ENCODE data around the gene PRICKLE1. TPM values are rescaled to one million over a fixed set of nuclear protein-coding genes. Genes with fewer than 3 reads are reported as not detected.
A peak's percentile ranks its signal among the peaks of the same experiment; 100 is the strongest.

The PRICKLE1 gene
- total and polyA plus RNA-seq, 10 of the 15 experiments (the other 5 are each of a cell fraction or from before 2014, with no cell fraction given) = 0.47 to 2.8 (median 0.86) TPM

DNA sequence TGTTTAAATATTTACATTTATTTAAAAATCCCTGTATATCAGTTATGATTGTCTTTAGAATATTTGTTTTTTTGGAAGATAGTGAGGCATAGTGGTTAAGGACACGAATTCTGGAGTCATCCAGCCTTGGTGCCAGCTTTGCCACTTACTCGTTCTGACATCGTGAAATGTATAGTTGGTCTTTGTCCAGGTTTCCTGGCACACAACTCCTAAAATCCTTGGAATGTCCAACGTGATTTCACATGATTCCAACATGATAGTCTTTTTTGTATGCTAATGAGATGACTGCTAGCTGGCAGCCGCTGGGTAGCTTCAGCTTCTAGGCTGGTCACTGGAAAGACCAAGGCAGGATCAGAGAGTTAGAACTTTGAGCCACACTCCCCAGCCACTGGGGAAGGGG lies 64.8 kb downstream of the PRICKLE1 start:
- in situ Hi-C loops (cut with MboI) (no loop called here), intact Hi-C loops (cut with micrococcal nuclease; ENCODE audit: unreplicated experiment) (no loop called here)
- H3K9ac ChIP-seq (ENCODE audit: control insufficient read depth, insufficient read depth, low read length) = no peak overlapping the region
- H2AFZ ChIP-seq (ENCODE audit: control insufficient read depth, low read depth, low read length) = no peak overlapping the region
- no peak for ATAC-seq
- WGBS (ENCODE audit: insufficient coverage, insufficient replicate concordance, low lambda C conversion rate, missing lambda C conversion rate) = 43% methylated on average over 5 of the region's 5 CpGs
- CTCF ChIA-PET = no interaction called here
- H3K9me3 ChIP-seq (replicated peaks; ENCODE audit: control insufficient read depth, insufficient read depth, low read length) = no peaks in the 10 kb centered on the region
- no peaks in the 10 kb centered on the region for H3K4me1 ChIP-seq (ENCODE audit: control insufficient read depth, insufficient read depth, low read length)
- no peak overlapping the region for H3K4me3 ChIP-seq
- H4K20me1 ChIP-seq (ENCODE audit: control insufficient read depth, insufficient read depth) = no peaks in the 10 kb centered on the region
- SMC1A ChIA-PET (ENCODE audit: uncharacterized antibody, unreplicated experiment) = no interaction called here
- no peaks in the 10 kb centered on the region for H3K79me2 ChIP-seq (ENCODE audit: control insufficient read depth, insufficient read depth, low read length)
- no peak for TF ChIP-seq NFIC (IDR thresholded peaks at IDR 0.05; ENCODE audit: low read depth, low read length)
- TF ChIP-seq TCF3 (IDR thresholded peaks at IDR 0.05; ENCODE audit: borderline replicate concordance, insufficient read depth, low read depth, low read length) = no peak
- TF ChIP-seq CBX3 (IDR thresholded peaks at IDR 0.05; ENCODE audit: borderline replicate concordance, low read depth) = no peak
- no peak for DNase-seq (ENCODE audit: low read depth, low spot score)
- H3K36me3 ChIP-seq (ENCODE audit: control insufficient read depth in 2 of 2, insufficient read depth in 2 of 2, low read length in 1 of 2) = no peaks in the 10 kb centered on the region
- FAIRE-seq = no peak
- RAD21 ChIA-PET (ENCODE audit: unreplicated experiment) = interaction anchor here (0.7 kb wide), 1 partner anchor 296 kb away, joined by 3 read pairs; no protein-coding TSS in a partner anchor
- H3K27ac ChIP-seq (ENCODE audit: control insufficient read depth, insufficient read depth) = no peak overlapping the region
- no peaks in the 10 kb centered on the region for H3K27me3 ChIP-seq (replicated peaks in 1 of 2; ENCODE audit: control insufficient read depth in 2 of 2, insufficient read depth in 2 of 2, low read length in 1 of 2)
- POLR2A ChIA-PET = no interaction called here
- H3K4me2 ChIP-seq (ENCODE audit: control insufficient read depth, insufficient read depth) = no peak overlapping the region
- BruUV-seq (replicated peaks) = no TSS peak

DNA sequence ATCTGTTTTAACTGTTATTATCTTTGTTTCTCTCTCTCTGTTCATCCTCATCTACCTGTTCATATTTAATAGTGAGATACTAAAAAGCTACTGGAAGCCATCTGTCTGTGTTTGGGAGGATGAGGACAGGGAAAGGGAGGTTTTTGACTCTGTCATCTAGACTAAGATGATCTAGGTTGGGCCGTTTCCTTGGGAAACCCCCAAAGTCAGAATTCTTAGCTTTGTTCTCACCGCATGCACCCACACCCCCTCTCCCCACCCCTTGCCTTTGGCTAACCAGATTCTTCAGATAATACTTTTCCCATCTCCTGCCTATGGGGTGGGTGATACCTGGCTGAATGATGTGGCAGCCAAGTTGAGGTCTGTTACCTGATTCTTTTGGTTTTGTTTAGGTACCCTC lies 73.0 kb downstream of the PRICKLE1 start:
- POLR2A ChIA-PET = no interaction called here
- TF ChIP-seq POLR2A (IDR thresholded peaks at IDR 0.05; ENCODE audit: low read depth, low read length) = no peak
- TF ChIP-seq YY1 (IDR thresholded peaks at IDR 0.05; ENCODE audit: low read depth, low read length) = no peak
- Histone ChIP-seq H3K27me3 (replicated peaks in 1 of 2; ENCODE audit: control insufficient read depth in 2 of 2, insufficient read depth in 2 of 2, low read length in 1 of 2) (no peaks in the 10 kb centered on the region), H4K20me1 (ENCODE audit: control insufficient read depth, insufficient read depth) (no peaks in the 10 kb centered on the region), H3K9me3 (replicated peaks; ENCODE audit: control insufficient read depth, insufficient read depth, low read length) (no peaks in the 10 kb centered on the region), H3K4me1 (ENCODE audit: control insufficient read depth, insufficient read depth, low read length) (no peaks in the 10 kb centered on the region), H3K9ac (ENCODE audit: control insufficient read depth, insufficient read depth, low read length) (no peak overlapping the region), H3K27ac (ENCODE audit: control insufficient read depth, insufficient read depth) (no peak overlapping the region), H2AFZ (ENCODE audit: control insufficient read depth, low read depth, low read length) (no peak overlapping the region), H3K4me2 (ENCODE audit: control insufficient read depth, insufficient read depth) (no peak overlapping the region), H3K36me3 (ENCODE audit: control insufficient read depth in 2 of 2, insufficient read depth in 2 of 2, low read length in 1 of 2) (no peaks in the 10 kb centered on the region), H3K79me2 (ENCODE audit: control insufficient read depth, insufficient read depth, low read length) (no peaks in the 10 kb centered on the region), H3K4me3 (no peak overlapping the region)
- ATAC-seq = peak; percentile 81
- intact Hi-C loops (cut with micrococcal nuclease; ENCODE audit: unreplicated experiment) = no loop called here
- SMC1A ChIA-PET (ENCODE audit: uncharacterized antibody, unreplicated experiment) = no interaction called here
- CTCF ChIA-PET = no interaction called here
- DNase-seq (ENCODE audit: low read depth, low spot score) = no peak
- no peak for FAIRE-seq
- no TSS peak for BruUV-seq (replicated peaks)
- 47% methylated on average over 2 of the region's 2 CpGs for WGBS (ENCODE audit: insufficient coverage, insufficient replicate concordance, low lambda C conversion rate, missing lambda C conversion rate)
- in situ Hi-C loops (cut with MboI) = no loop called here
- RAD21 ChIA-PET (ENCODE audit: unreplicated experiment) = interaction anchor here (0.9 kb wide), 1 partner anchor 144 kb away, joined by 3 read pairs; no protein-coding TSS in a partner anchor

Data from GM12878 (cell line).